HK-2 (cell line): Measurements from ENCODE around the gene FERMT1.

Experiments
- DNase-seq: peaks from one replicate; pipeline ENCODE4 v3.0.0-alpha.2; 2018; ENCODE audit not compliant: unreplicated experiment

Gene FERMT1

GRCh38 chr20:6070829-6071695, 51.8 kb downstream of the FERMT1 start:
- DNase-seq: no peak

- DNase-seq: no peak
These were observed 53.2 kb downstream of the FERMT1 start for GRCh38 chr20:6069669-6070068.

GRCh38 chr20:6067763-6068318, 55.0 kb downstream of the FERMT1 start:
- no peak for DNase-seq

GRCh38 chr20:6066582-6066981, 56.2 kb downstream of the FERMT1 start:
- no peak for DNase-seq

GRCh38 chr20:6061544-6061943, 61.3 kb downstream of the FERMT1 start:
- no peak for DNase-seq

- DNase-seq: no peak
These were observed 62.6 kb downstream of the FERMT1 start for GRCh38 chr20:6060213-6060612.

GRCh38 chr20:6058684-6059295, 64.0 kb downstream of the FERMT1 start:
- DNase-seq: no peak

- no peak for DNase-seq
These were observed 65.1 kb downstream of the FERMT1 start for GRCh38 chr20:6057691-6058090.

GRCh38 chr20:6057139-6057538, 65.7 kb downstream of the FERMT1 start:
- DNase-seq: no peak

- peak; percentile 66 for DNase-seq
These were observed 66.8 kb downstream of the FERMT1 start for GRCh38 chr20:6055981-6056569.

- peak; percentile 75 for DNase-seq
These were observed 67.6 kb downstream of the FERMT1 start for GRCh38 chr20:6055161-6055783.

- DNase-seq: peak; percentile 47
These were observed 68.2 kb downstream of the FERMT1 start for GRCh38 chr20:6054689-6055051.

- DNase-seq: peak; percentile 95
These were observed 68.8 kb downstream of the FERMT1 start, which contains the start of gene LRRN4 for GRCh38 chr20:6053776-6054688. Gene LRRN4 (minus strand): TSS chr20:6054060. CDS start chr20:6052799, 1,261 bp downstream.

- peak; percentile 65 for DNase-seq
These were observed 69.6 kb downstream of the FERMT1 start for GRCh38 chr20:6053064-6053775.

- DNase-seq: peak; percentile 86
These were observed 71.3 kb downstream of the FERMT1 start for GRCh38 chr20:6051505-6051904.

- DNase-seq: no peak
These were observed 74.4 kb downstream of the FERMT1 start for GRCh38 chr20:6048391-6048790.

- no peak for DNase-seq
These were observed 76.4 kb downstream of the FERMT1 start for GRCh38 chr20:6046432-6046831.

- DNase-seq: no peak
These were observed 77.3 kb downstream of the FERMT1 start for GRCh38 chr20:6045566-6045965.

GRCh38 chr20:6044115-6044514, 78.7 kb downstream of the FERMT1 start:
- no peak for DNase-seq

- DNase-seq: no peak
These were observed 81.0 kb downstream of the FERMT1 start for GRCh38 chr20:6041808-6042265.
